ENCODE measurements around the gene EFNA2.

DNA sequence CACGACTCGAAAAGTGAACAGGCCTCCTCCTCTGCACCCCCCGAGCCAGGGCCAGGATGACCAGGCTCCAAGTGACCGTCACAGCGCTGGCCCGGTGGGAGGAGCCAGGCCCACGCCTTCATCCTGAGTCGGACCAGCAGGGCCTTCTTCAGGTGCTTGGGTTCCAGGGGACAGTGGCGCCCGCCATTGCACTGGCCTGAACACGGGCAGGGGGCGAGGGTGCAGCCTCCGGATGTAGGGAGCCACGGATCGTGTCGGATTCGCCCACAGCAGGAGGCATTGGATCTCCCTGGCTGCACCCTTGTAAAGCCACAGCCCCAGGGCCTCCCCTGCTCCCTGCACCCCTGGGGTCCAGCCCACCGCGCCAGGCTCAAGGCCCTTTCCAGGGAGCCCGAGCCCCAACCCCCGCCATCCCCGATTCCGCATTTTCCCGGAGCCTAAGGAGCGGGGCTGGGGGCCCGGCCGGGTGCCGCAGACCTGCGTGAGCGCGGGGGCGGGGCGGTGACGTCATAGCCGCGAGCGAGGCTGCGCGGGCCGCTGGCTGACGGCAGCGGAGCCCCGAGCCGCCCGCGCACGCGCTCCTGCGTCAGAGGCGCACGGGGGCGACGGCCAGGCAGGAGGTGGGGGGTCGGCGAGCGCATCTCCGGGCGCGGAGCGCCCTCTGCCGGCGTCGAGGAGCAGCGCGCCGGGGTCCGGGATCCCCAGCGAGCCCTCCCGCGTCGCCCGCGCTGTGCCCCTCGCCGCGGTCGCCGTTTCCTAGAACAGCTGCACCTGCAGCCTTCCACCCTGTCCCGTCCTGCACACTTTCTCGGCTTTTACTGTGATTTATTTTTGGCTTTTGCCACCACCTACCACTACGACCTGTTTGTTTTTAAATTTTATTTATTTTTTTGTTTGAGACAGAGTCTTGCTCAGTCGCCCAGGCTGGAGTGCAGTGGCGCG is 45.6 kb upstream of the EFNA2 start:
- TF ChIP-seq, protein P1, sequence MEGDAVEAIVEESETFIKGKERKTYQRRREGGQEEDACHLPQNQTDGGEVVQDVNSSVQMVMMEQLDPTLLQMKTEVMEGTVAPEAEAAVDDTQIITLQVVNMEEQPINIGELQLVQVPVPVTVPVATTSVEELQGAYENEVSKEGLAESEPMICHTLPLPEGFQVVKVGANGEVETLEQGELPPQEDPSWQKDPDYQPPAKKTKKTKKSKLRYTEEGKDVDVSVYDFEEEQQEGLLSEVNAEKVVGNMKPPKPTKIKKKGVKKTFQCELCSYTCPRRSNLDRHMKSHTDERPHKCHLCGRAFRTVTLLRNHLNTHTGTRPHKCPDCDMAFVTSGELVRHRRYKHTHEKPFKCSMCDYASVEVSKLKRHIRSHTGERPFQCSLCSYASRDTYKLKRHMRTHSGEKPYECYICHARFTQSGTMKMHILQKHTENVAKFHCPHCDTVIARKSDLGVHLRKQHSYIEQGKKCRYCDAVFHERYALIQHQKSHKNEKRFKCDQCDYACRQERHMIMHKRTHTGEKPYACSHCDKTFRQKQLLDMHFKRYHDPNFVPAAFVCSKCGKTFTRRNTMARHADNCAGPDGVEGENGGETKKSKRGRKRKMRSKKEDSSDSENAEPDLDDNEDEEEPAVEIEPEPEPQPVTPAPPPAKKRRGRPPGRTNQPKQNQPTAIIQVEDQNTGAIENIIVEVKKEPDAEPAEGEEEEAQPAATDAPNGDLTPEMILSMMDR (IDR thresholded peaks at IDR 0.05; ENCODE audit: control extremely low read depth in 1 of 3, insufficient read depth in 1 of 3, low read depth in 1 of 3, low read length in 3 of 3): peak; percentile 63 to 89 (median 81)
- TF ChIP-seq SRF (IDR thresholded peaks at IDR 0.05; ENCODE audit: low read depth, low read length) (peak; percentile 67), PHF8 (conservative IDR thresholded peaks at IDR 0.05; ENCODE audit: low read depth, low read length) (no peak), TAF1 (IDR thresholded peaks at IDR 0.05; ENCODE audit: low read depth, low read length) (0 out of 2 replicates have a peak, but pooled peaks have one; percentile 40), YY1 (IDR thresholded peaks at IDR 0.05; ENCODE audit: low read depth, low read length) (no peak), KDM5A (IDR thresholded peaks at IDR 0.05; ENCODE audit: low read length) (no peak), POLR2A (IDR thresholded peaks at IDR 0.05; ENCODE audit: control extremely low read depth in 1 of 2, low read depth in 2 of 2, low read length in 2 of 2) (0 out of 3 replicates have a peak, but pooled peaks of 1 of the 2 experiments have one; percentile 26), KDM1A (IDR thresholded peaks at IDR 0.05; ENCODE audit: borderline replicate concordance, low read length) (no peak), HDAC2 (IDR thresholded peaks at IDR 0.05; ENCODE audit: borderline replicate concordance in 1 of 2, low read depth in 2 of 2, low read length in 2 of 2) (0 out of 4 replicates have a peak, but pooled peaks of 1 of the 2 experiments have one; percentile 20), SP1 (IDR thresholded peaks at IDR 0.05; ENCODE audit: low read depth, low read length) (peak; percentile 52; the same call in 1 of the 2 replicates)
